NCI-H1048 (cell line): ENCODE results near the gene MOB1B.
"Not testable (repeated sequence)": the region's sequence is repeated elsewhere in the genome, so short reads cannot be mapped to it uniquely, and the experiment has no call there.

Source experiments
- DNase-seq: peaks from one replicate; lab custom pipeline; 2025; lab: John Stamatoyannopoulos, UW

Gene MOB1B

GRCh38 chr4:70956549-70957210 is 54.5 kb downstream of the MOB1B start:
- no peak for DNase-seq

GRCh38 chr4:70958681-70959080 is 56.5 kb downstream of the MOB1B start:
- no peak for DNase-seq

GRCh38 chr4:70969076-70969475 is 66.9 kb downstream of the MOB1B start:
- no peak for DNase-seq

- DNase-seq: no peak
These were observed 74.1 kb downstream of the MOB1B start for GRCh38 chr4:70976252-70976651.

- no peak for DNase-seq
These were observed 77.4 kb downstream of the MOB1B start for GRCh38 chr4:70979445-70980008.

- DNase-seq: no peak
These were observed 78.0 kb downstream of the MOB1B start for GRCh38 chr4:70980196-70980595.

GRCh38 chr4:70984106-70984505 is 81.9 kb downstream of the MOB1B start:
- DNase-seq: no peak

GRCh38 chr4:70984589-70984988 is 82.4 kb downstream of the MOB1B start:
- DNase-seq: no peak

- DNase-seq: no peak
These were observed 89.4 kb downstream of the MOB1B start for GRCh38 chr4:70991596-70991995.

- no peak for DNase-seq
These were observed 90.3 kb downstream of the MOB1B start for GRCh38 chr4:70992391-70992881.

GRCh38 chr4:70993181-70994068 is 91.3 kb downstream of the MOB1B start, which contains the start of gene DCK:
Gene DCK (plus strand): TSS chr4:70993649. CDS start chr4:70993836, 187 bp downstream.
- peak; percentile 79 for DNase-seq

GRCh38 chr4:70994069-70994366 is 91.8 kb downstream of the MOB1B start:
- DNase-seq: no peak

GRCh38 chr4:70994387-70995099 is 92.4 kb downstream of the MOB1B start:
- DNase-seq: no peak

- no peak for DNase-seq
These were observed 93.8 kb downstream of the MOB1B start for GRCh38 chr4:70996018-70996360.

GRCh38 chr4:70997036-70997435 is 94.9 kb downstream of the MOB1B start:
- DNase-seq: no peak

GRCh38 chr4:70997546-70997945 is 95.4 kb downstream of the MOB1B start:
- no peak for DNase-seq

- not testable (repeated sequence) for DNase-seq
These were observed 97.5 kb downstream of the MOB1B start for GRCh38 chr4:70999639-71000038.

- DNase-seq: not testable (repeated sequence)
These were observed 99.2 kb downstream of the MOB1B start for GRCh38 chr4:71001363-71001762.

- no peak for DNase-seq
These were observed 102.2 kb downstream of the MOB1B start for GRCh38 chr4:71004281-71004851.

- not testable (repeated sequence) for DNase-seq
These were observed 102.9 kb downstream of the MOB1B start for GRCh38 chr4:71005025-71005424.

- DNase-seq: no peak
These were observed 104.2 kb downstream of the MOB1B start for GRCh38 chr4:71006203-71006907.
